ENCODE measurements around the gene CNN3.

GRCh38 chr1:94931254-94931841, 4.4 kb upstream of the CNN3 start:
- TF ChIP-seq EZH2 (IDR thresholded peaks at IDR 0.05; ENCODE audit: borderline replicate concordance, insufficient read depth, low read depth, low read length, poor library complexity, severe bottlenecking), result no peak
- TF ChIP-seq, protein P1, sequence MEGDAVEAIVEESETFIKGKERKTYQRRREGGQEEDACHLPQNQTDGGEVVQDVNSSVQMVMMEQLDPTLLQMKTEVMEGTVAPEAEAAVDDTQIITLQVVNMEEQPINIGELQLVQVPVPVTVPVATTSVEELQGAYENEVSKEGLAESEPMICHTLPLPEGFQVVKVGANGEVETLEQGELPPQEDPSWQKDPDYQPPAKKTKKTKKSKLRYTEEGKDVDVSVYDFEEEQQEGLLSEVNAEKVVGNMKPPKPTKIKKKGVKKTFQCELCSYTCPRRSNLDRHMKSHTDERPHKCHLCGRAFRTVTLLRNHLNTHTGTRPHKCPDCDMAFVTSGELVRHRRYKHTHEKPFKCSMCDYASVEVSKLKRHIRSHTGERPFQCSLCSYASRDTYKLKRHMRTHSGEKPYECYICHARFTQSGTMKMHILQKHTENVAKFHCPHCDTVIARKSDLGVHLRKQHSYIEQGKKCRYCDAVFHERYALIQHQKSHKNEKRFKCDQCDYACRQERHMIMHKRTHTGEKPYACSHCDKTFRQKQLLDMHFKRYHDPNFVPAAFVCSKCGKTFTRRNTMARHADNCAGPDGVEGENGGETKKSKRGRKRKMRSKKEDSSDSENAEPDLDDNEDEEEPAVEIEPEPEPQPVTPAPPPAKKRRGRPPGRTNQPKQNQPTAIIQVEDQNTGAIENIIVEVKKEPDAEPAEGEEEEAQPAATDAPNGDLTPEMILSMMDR (IDR thresholded peaks at IDR 0.05), result no peak

Data from B cell (primary cell).